IMR-90 (cell line): Measurements from ENCODE around the gene FOXM1. TPM values are rescaled to one million over a fixed set of nuclear protein-coding genes. Genes with fewer than 3 reads are reported as not detected.

Experiments
- ATAC-seq: fragments of 200-7000 bp; cut with Tn5 transposase; 2 replicates; pipeline ENCODE4 v1.9.1; 2020; ENCODE audit warnings: low read depth, mild to moderate bottlenecking, moderate library complexity
- BruUV-seq: library from RNA; stranded (reverse); fragments of 400-500 nt; replicated peaks from 2 replicates; lab custom pipeline; 2021; lab: Mats Ljungman, UMichigan
- CTCF ChIA-PET: fragments of 300-600 bp; formaldehyde crosslinking; extraction: SDS; loops from one replicate; lab custom pipeline; 2021; ENCODE audit warnings: antibody characterized with exemption; lab: Yijun Ruan, JAX
- POLR2A ChIA-PET: fragments of 300-600 bp; sonication (Branson Sonifier 250); formaldehyde crosslinking; loops from one replicate; lab custom pipeline; 2022; ENCODE audit warnings: antibody characterized with exemption; ENCODE audit not compliant: unreplicated experiment; lab: Charles Lee
- DNase-seq: peaks from one replicate; pipeline ENCODE4 v3.0.0; 2013
- H2AFZ ChIP-seq: replicated peaks from 2 replicates; pipeline ENCODE3; 2013; ENCODE audit warnings: low read length, mild to moderate bottlenecking; ENCODE audit not compliant: poor library complexity
- H2AK5ac ChIP-seq: 2 replicates; pipeline ENCODE4 v1.6.1; 2013; ENCODE audit warnings: low read depth, low read length, inconsistent platforms
- H2AK9ac ChIP-seq: replicated peaks from 2 replicates; pipeline ENCODE3; 2013; ENCODE audit warnings: mild to moderate bottlenecking, low read depth, low read length, moderate library complexity; ENCODE audit not compliant: poor library complexity
- H2BK120ac ChIP-seq: 2 replicates; pipeline ENCODE4 v1.6.1; 2013; ENCODE audit warnings: low read depth, low read length, inconsistent platforms
- H2BK15ac ChIP-seq: 3 replicates; pipeline ENCODE4 v1.6.1; 2013; ENCODE audit warnings: low read depth, low read length, inconsistent platforms
- H2BK20ac ChIP-seq: 2 replicates; pipeline ENCODE4 v1.6.1; 2013; ENCODE audit warnings: low read depth, mild to moderate bottlenecking, inconsistent platforms, low read length, moderate library complexity
- H2BK5ac ChIP-seq: 2 replicates; pipeline ENCODE4 v1.6.1; 2013; ENCODE audit warnings: mild to moderate bottlenecking, low read depth, low read length, inconsistent platforms; ENCODE audit not compliant: poor library complexity, severe bottlenecking
- H3K14ac ChIP-seq: replicated peaks from 2 replicates; pipeline ENCODE4 v1.6.1; 2013; ENCODE audit warnings: low read depth, low read length, inconsistent platforms
- H3K18ac ChIP-seq: 2 replicates; pipeline ENCODE4 v1.6.1; 2013; ENCODE audit warnings: low read depth, low read length, control low read depth
- H3K23ac ChIP-seq: 2 replicates; pipeline ENCODE4 v1.6.1; 2013; ENCODE audit warnings: low read depth, low read length, inconsistent platforms
- H3K27ac ChIP-seq: 2 replicates; pipeline ENCODE4 v1.5.1; 2013; ENCODE audit warnings: mild to moderate bottlenecking, control low read depth, low read length; ENCODE audit not compliant: insufficient read depth
- H3K27me3 ChIP-seq: 2 replicates; pipeline ENCODE4 v1.6.1; 2013; ENCODE audit warnings: low read length; ENCODE audit not compliant: control insufficient read depth, insufficient read depth
- H3K36me3 ChIP-seq: 2 replicates; pipeline ENCODE4 v1.6.1; 2013; ENCODE audit warnings: low read length, mixed read lengths; ENCODE audit not compliant: control insufficient read depth, insufficient read depth
- H3K4ac ChIP-seq: 2 replicates; pipeline ENCODE4 v1.6.1; 2013; ENCODE audit warnings: low read depth, low read length, inconsistent platforms
- H3K4me1 ChIP-seq: 2 replicates; pipeline ENCODE4 v1.6.1; 2013; ENCODE audit warnings: low read length, mixed read lengths; ENCODE audit not compliant: control insufficient read depth, insufficient read depth
- H3K4me2 ChIP-seq: 2 replicates; pipeline ENCODE4 v1.6.1; 2013; ENCODE audit warnings: low read depth, mild to moderate bottlenecking, control low read depth, low read length, moderate library complexity
- H3K4me3 ChIP-seq: 2 replicates; pipeline ENCODE4 v1.5.1; 2013; ENCODE audit warnings: low read depth, mild to moderate bottlenecking, control low read depth, low read length, moderate library complexity; ENCODE audit not compliant: insufficient read depth
- H3K56ac ChIP-seq: 2 replicates; pipeline ENCODE4 v1.6.1; 2013; ENCODE audit warnings: low read length, inconsistent platforms; ENCODE audit not compliant: insufficient read depth; ENCODE audit errors: extremely low read depth
- H3K79me1 ChIP-seq, 2 experiments: 2 replicates each; pipeline ENCODE4 v1.6.1; 2013; ENCODE audit warnings: low read length in 2 of 2, inconsistent platforms in 1 of 2, low read depth in 1 of 2
- H3K9ac ChIP-seq: 2 replicates; pipeline ENCODE4 v1.6.1; 2013; ENCODE audit warnings: low read depth, low read length, control low read depth
- H3K9me1 ChIP-seq: 2 replicates; pipeline ENCODE4 v1.6.1; 2013; ENCODE audit warnings: low read length, inconsistent platforms; ENCODE audit not compliant: insufficient read depth
- H3K9me3 ChIP-seq: 2 replicates; pipeline ENCODE4 v1.6.1; 2013; ENCODE audit warnings: low read length; ENCODE audit not compliant: control insufficient read depth, insufficient read depth
- H4K20me1 ChIP-seq: 2 replicates; pipeline ENCODE4 v1.6.1; 2013; ENCODE audit warnings: low read length, inconsistent platforms; ENCODE audit not compliant: insufficient read depth
- H4K5ac ChIP-seq: 2 replicates; pipeline ENCODE4 v1.6.1; 2013; ENCODE audit warnings: mild to moderate bottlenecking, low read depth, low read length, control low read depth
- H4K8ac ChIP-seq, 2 experiments: 2 replicates each; pipeline ENCODE4 v1.6.1; 2013; ENCODE audit warnings: low read depth in 2 of 2, low read length in 2 of 2, control low read depth in 1 of 2, inconsistent platforms in 1 of 2
- H4K91ac ChIP-seq: 2 replicates; pipeline ENCODE4 v1.6.1; 2013; ENCODE audit warnings: low read depth, low read length, inconsistent platforms; ENCODE audit not compliant: insufficient read depth
- BHLHE40 ChIP-seq: fragments of 150-350 bp; IDR thresholded peaks from 2 replicates; pipeline ENCODE4 v1.6.1; 2016; ENCODE audit warnings: mild to moderate bottlenecking, low read depth, low read length
- CEBPB ChIP-seq: IDR thresholded peaks from 2 replicates; pipeline ENCODE4 v1.6.1; 2012; ENCODE audit warnings: low read depth, low read length, improper control_type of control experiment
- CHD1 ChIP-seq: IDR thresholded peaks from 2 replicates; pipeline ENCODE4 v1.6.1; 2012; ENCODE audit warnings: low read depth, low read length, improper control_type of control experiment
- ELK1 ChIP-seq: fragments of 150-350 bp; IDR thresholded peaks from 2 replicates; pipeline ENCODE4 v1.6.1; 2016; ENCODE audit warnings: low read depth, mild to moderate bottlenecking, low read length, moderate library complexity, borderline replicate concordance
- FOS ChIP-seq: fragments of 150-350 bp; IDR thresholded peaks from 2 replicates; pipeline ENCODE4 v1.6.1; 2016; ENCODE audit warnings: low read depth, low read length
- MAFK ChIP-seq: IDR thresholded peaks from 2 replicates; pipeline ENCODE4 v1.6.1; 2012; ENCODE audit warnings: low read depth, low read length, improper control_type of control experiment
- MAZ ChIP-seq: IDR thresholded peaks from 2 replicates; pipeline ENCODE4 v1.6.1; 2012; ENCODE audit warnings: low read depth, mild to moderate bottlenecking, low read length, improper control_type of control experiment, moderate library complexity, borderline replicate concordance
- MXI1 ChIP-seq: IDR thresholded peaks from 2 replicates; pipeline ENCODE4 v1.6.1; 2012; ENCODE audit warnings: low read depth, mild to moderate bottlenecking, low read length, moderate library complexity, borderline replicate concordance
- NFE2L2 ChIP-seq: fragments of 150-350 bp; IDR thresholded peaks from 2 replicates; pipeline ENCODE4 v1.6.1; 2016; ENCODE audit warnings: low read depth, mild to moderate bottlenecking, low read length
- POLR2A ChIP-seq: IDR thresholded peaks from 2 replicates; pipeline ENCODE4 v1.6.1; 2012; ENCODE audit warnings: mild to moderate bottlenecking, low read depth, low read length
- RAD21 ChIP-seq: IDR thresholded peaks from 2 replicates; pipeline ENCODE4 v1.6.1; 2012; ENCODE audit warnings: low read length, improper control_type of control experiment
- RCOR1 ChIP-seq: IDR thresholded peaks from 2 replicates; pipeline ENCODE4 v1.6.1; 2012; ENCODE audit warnings: mild to moderate bottlenecking, low read length, improper control_type of control experiment; ENCODE audit not compliant: insufficient replicate concordance
- RFX5 ChIP-seq: IDR thresholded peaks from 2 replicates; pipeline ENCODE4 v1.8.0; 2012; ENCODE audit warnings: low read depth, mild to moderate bottlenecking, low read length, moderate library complexity
- SMC3 ChIP-seq: fragments of 150-350 bp; IDR thresholded peaks from 2 replicates; pipeline ENCODE4 v1.6.1; 2016; ENCODE audit warnings: low read depth, mild to moderate bottlenecking, antibody characterized with exemption, low read length, moderate library complexity
- WGBS, 2 experiments: methylation state at CpG; one replicate each; pipeline versions ENCODE4 v1.1.5 to v1.1.7; 2013; ENCODE audit warnings: missing lambda C conversion rate in 2 of 2; ENCODE audit not compliant: insufficient read length in 1 of 2; ENCODE audit errors: extremely low coverage in 2 of 2; 5-methylcytosine and 5-hydroxymethylcytosine counted together
- dilution Hi-C: fragments of 300-500 bp; cut with HindIII; formaldehyde crosslinking; loops from one replicate; pipeline ENCODE4 v1.14.3; 2018; ENCODE audit warnings: low sequenced_read_pairs; ENCODE audit not compliant: unreplicated experiment
- in situ Hi-C: fragments of 300-500 bp; cut with MboI; formaldehyde crosslinking; loops from 3 replicates; pipeline ENCODE4 v1.14.3; 2019; ENCODE audit warnings: low sequenced_read_pairs, inconsistent platforms, mixed read lengths
- intact Hi-C: fragments of 100-400 bp; cut with micrococcal nuclease; formaldehyde crosslinking; loops from 2 replicates; pipeline ENCODE4 v1.10.0; 2022
- polyA plus RNA-seq, 3 experiments: library from polyadenylated mRNA; depleted of rRNA; stranded (reverse); fragments of >200 nt; gene quantifications; 2 replicates each; pipeline ENCODE4 v1.2.3, GENCODE V29; 2012; ENCODE audit warnings: low replicate concordance in 1 of 3
- total RNA-seq: library from RNA; depleted of rRNA; stranded (reverse); fragments of >200 nt; gene quantifications from 2 replicates; pipeline ENCODE4 v1.2.3, GENCODE V29; 2012
- TF ChIP-seq, protein P1 (sequence below): conservative IDR thresholded peaks from 2 replicates; pipeline ENCODE4 v1.5.1; 2012; ENCODE audit warnings: mild to moderate bottlenecking, low read depth, low read length, improper control_type of control experiment
- TF ChIP-seq, protein P2 (sequence below): fragments of 150-350 bp; IDR thresholded peaks from 2 replicates; pipeline ENCODE4 v1.6.1; 2017; ENCODE audit warnings: mild to moderate bottlenecking, antibody characterized with exemption, low read length, low read depth

Gene FOXM1
- total and polyA plus RNA-seq, 2 of the 4 experiments (the other 2 are of a cell fraction): 14.9 to 29.3 TPM

GRCh38 chr12:2857021-2857431 lies 19.9 kb downstream of the FOXM1 start, which contains the start of gene TEX52:
TEX52 (minus strand) TSS chr12:2857039; CDS start chr12:2857026, 13 bp downstream.
- H3K14ac ChIP-seq: no peak within 1 kb of the TSS
- no peaks in the 10 kb centered on the region for H3K79me1 ChIP-seq
- no peaks in the 10 kb centered on the region for H3K9me1 ChIP-seq
- H3K9ac ChIP-seq: no peak within 1 kb of the TSS
- no peak within 1 kb of the TSS for H2AK5ac ChIP-seq
- H4K20me1 ChIP-seq: no peaks in the 10 kb centered on the region
- no peak within 1 kb of the TSS for H3K18ac ChIP-seq
- no peak within 1 kb of the TSS for H2BK5ac ChIP-seq
- H3K27ac ChIP-seq: no peak within 1 kb of the TSS
- ATAC-seq: no peak
- no peak for TF ChIP-seq POLR2A
- TF ChIP-seq ELK1: no peak
- no peak for TF ChIP-seq SMC3
- TF ChIP-seq MAFK: no peak
- no peak for TF ChIP-seq FOS
- TF ChIP-seq RCOR1: no peak
- TF ChIP-seq CEBPB: no peak
- no peak for TF ChIP-seq NFE2L2
- no peak for TF ChIP-seq BHLHE40
- TF ChIP-seq, protein P1, sequence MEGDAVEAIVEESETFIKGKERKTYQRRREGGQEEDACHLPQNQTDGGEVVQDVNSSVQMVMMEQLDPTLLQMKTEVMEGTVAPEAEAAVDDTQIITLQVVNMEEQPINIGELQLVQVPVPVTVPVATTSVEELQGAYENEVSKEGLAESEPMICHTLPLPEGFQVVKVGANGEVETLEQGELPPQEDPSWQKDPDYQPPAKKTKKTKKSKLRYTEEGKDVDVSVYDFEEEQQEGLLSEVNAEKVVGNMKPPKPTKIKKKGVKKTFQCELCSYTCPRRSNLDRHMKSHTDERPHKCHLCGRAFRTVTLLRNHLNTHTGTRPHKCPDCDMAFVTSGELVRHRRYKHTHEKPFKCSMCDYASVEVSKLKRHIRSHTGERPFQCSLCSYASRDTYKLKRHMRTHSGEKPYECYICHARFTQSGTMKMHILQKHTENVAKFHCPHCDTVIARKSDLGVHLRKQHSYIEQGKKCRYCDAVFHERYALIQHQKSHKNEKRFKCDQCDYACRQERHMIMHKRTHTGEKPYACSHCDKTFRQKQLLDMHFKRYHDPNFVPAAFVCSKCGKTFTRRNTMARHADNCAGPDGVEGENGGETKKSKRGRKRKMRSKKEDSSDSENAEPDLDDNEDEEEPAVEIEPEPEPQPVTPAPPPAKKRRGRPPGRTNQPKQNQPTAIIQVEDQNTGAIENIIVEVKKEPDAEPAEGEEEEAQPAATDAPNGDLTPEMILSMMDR: no peak
- TF ChIP-seq, protein P2, sequence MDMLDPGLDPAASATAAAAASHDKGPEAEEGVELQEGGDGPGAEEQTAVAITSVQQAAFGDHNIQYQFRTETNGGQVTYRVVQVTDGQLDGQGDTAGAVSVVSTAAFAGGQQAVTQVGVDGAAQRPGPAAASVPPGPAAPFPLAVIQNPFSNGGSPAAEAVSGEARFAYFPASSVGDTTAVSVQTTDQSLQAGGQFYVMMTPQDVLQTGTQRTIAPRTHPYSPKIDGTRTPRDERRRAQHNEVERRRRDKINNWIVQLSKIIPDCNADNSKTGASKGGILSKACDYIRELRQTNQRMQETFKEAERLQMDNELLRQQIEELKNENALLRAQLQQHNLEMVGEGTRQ: no peak
- TF ChIP-seq CHD1: no peak
- no peak for TF ChIP-seq MAZ
- no peak for TF ChIP-seq RFX5
- no peak for TF ChIP-seq MXI1
- TF ChIP-seq RAD21: no peak
- H3K36me3 ChIP-seq: peaks cover 6% of the 10 kb centered on the region
- H2BK120ac ChIP-seq: no peak within 1 kb of the TSS
- H3K4me3 ChIP-seq: no peak within 1 kb of the TSS
- H3K56ac ChIP-seq: no peak within 1 kb of the TSS
- no peak within 1 kb of the TSS for H4K8ac ChIP-seq
- peak within 1 kb of the TSS; percentile 68 for H2AK9ac ChIP-seq
- H3K4me1 ChIP-seq: no peaks in the 10 kb centered on the region
- no peak within 1 kb of the TSS for H4K5ac ChIP-seq
- H3K23ac ChIP-seq: no peak within 1 kb of the TSS
- dilution Hi-C loops (no loop called here), in situ Hi-C loops (loop anchor here (10.0 kb wide), 1 partner anchor 178 kb away; no protein-coding TSS in a partner anchor), intact Hi-C loops (no loop called here)
- H3K9me3 ChIP-seq: no peaks in the 10 kb centered on the region
- H4K91ac ChIP-seq: no peak within 1 kb of the TSS
- no peak within 1 kb of the TSS for H2BK20ac ChIP-seq
- H2BK15ac ChIP-seq: no peak within 1 kb of the TSS
- H3K4me2 ChIP-seq: no peak within 1 kb of the TSS
- H2AFZ ChIP-seq: no peak within 1 kb of the TSS
- H3K4ac ChIP-seq: no peak within 1 kb of the TSS
- POLR2A ChIA-PET: no interaction called here
- BruUV-seq: no TSS peak
- 60% methylated on average over 1 of the region's 3 CpGs; no CpG with 5 or more reads in 1 of the 2 experiments for WGBS, 2 experiments
- no peak for DNase-seq
- H3K27me3 ChIP-seq: no peaks in the 10 kb centered on the region
- CTCF ChIA-PET: no interaction called here
